ENCODE data around the gene DUSP7. TPM values are rescaled to one million over a fixed set of nuclear protein-coding genes. Genes with fewer than 3 reads are reported as not detected.

The DUSP7 gene
- total and polyA plus RNA-seq, 9 of the 15 experiments (the other 6 are each of a cell fraction or from before 2014, with no cell fraction given), result 0.45 to 15.8 (median 8.2) TPM

DNA sequence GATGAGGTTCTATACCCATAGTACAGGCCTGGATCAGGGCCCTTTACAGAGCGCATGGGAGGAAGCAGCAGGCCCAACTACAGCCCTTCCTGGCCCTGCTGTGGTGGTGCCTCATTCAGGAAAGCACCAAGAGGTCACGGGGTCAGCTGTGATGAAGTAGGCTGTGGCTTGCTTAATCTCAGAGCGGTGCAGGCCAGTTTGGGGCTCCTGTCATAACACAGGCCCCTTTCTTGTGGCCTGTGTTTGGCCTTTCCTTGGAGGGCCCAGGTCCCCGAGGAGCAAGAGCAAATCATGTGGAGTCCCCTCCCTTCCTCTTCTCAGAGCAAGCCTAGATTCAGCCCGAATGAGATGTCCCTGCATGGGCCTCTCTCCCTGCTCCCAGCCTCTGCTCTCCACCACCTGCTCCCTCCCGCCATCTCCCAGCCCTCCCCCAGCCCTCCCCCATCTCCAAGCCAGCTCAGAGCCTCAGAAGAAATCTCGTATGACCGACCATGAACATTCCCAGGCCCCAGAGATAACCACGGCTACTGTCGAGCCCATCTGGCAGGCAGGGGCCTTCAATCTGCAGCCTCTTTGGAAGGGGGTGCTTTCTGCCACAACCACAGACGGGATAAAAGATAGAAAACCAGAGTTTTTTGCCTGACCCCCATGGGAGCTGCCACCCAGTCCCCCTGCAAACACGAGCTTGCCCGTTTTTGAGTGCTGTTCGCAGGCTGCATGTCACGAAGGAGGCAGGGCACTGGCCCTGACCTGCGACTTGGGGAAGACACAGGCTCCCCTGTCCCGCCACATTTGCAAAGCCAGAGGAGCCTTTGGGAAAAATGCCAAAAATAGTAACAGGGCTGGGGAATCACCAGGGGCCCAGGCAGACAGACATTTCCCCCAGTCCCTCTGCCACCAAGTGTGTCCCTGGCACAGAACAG, 32.3 kb upstream of the DUSP7 start (continued):
- TF ChIP-seq REST (IDR thresholded peaks at IDR 0.05; ENCODE audit: borderline replicate concordance) (peak; percentile 76), REST (CRISPR knock-in tag; IDR thresholded peaks at IDR 0.05; ENCODE audit: low read depth) (no peak), NFATC3 (IDR thresholded peaks at IDR 0.05) (no peak), GATA2 (CRISPR knock-in tag; IDR thresholded peaks at IDR 0.05) (no peak)
- TF ChIP-seq, protein P1, sequence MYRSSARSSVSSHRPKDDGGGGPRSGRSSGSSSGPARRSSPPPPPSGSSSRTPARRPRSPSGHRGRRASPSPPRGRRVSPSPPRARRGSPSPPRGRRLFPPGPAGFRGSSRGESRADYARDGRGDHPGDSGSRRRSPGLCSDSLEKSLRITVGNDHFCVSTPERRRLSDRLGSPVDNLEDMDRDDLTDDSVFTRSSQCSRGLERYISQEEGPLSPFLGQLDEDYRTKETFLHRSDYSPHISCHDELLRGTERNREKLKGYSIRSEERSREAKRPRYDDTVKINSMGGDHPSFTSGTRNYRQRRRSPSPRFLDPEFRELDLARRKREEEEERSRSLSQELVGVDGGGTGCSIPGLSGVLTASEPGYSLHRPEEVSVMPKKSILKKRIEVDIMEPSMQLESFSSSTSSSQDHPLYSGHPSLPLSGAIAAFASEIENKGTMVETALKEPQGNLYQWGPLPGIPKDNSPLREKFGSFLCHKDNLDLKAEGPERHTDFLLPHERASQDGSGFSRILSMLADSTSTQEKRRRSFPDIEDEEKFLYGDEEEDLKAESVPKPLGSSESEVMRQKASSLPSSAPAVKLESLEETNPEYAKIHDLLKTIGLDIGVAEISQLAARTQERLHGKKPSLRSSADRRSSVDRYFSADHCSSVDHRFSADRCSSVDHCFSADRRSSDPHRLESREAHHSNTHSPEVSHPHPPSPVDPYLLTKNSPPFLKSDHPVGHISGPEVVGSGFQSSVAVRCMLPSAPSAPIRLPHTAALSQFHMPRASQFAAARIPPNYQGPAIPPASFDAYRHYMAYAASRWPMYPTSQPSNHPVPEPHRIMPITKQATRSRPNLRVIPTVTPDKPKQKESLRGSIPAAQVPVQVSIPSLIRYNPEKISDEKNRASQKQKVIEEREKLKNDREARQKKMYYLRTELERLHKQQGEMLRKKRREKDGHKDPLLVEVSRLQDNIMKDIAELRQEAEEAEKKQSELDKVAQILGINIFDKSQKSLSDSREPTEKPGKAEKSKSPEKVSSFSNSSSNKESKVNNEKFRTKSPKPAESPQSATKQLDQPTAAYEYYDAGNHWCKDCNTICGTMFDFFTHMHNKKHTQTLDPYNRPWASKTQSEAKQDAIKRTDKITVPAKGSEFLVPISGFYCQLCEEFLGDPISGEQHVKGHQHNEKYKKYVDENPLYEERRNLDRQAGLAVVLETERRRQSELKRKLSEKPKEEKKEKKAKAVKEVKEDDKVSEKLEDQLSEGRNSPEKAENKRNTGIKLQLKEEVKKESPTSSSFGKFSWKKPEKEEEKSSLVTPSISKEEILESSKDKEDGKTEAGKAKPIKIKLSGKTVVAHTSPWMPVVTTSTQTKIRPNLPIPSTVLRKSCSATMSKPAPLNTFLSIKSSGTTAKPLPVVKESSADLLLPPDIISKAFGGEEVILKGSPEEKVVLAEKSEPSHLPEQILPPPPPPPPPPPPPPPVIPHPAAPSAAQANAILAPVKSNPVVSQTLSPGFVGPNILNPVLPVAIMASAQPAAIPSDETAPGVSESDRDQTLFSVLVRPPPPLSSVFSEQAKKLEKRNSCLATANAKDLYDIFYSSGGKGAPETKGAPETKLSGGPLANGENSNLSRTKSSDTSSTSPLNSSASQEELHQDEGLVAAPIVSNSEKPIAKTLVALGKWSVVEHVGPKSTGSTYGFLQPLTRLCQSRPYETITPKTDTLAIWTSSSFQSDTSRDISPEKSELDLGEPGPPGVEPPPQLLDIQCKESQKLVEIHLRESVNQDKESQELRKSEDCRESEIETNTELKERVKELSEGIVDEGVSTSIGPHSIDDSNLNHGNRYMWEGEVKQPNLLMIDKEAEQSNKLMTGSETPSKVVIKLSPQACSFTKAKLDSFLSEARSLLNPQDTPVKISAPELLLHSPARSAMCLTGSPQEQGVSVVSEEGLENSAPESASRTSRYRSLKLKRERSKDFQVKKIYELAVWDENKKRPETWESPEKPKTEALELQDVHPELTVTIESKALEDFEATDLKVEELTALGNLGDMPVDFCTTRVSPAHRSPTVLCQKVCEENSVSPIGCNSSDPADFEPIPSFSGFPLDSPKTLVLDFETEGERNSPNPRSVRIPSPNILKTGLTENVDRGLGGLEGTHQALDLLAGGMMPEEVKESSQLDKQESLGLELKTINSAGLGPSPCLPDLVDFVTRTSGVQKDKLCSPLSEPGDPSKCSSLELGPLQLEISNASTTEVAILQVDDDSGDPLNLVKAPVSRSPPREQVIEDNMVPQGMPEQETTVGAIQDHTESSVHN (IDR thresholded peaks at IDR 0.05; ENCODE audit: borderline replicate concordance in 1 of 2, low read depth in 1 of 2), result no peak
